ENCODE data around the gene HES4.

Gene HES4

DNA sequence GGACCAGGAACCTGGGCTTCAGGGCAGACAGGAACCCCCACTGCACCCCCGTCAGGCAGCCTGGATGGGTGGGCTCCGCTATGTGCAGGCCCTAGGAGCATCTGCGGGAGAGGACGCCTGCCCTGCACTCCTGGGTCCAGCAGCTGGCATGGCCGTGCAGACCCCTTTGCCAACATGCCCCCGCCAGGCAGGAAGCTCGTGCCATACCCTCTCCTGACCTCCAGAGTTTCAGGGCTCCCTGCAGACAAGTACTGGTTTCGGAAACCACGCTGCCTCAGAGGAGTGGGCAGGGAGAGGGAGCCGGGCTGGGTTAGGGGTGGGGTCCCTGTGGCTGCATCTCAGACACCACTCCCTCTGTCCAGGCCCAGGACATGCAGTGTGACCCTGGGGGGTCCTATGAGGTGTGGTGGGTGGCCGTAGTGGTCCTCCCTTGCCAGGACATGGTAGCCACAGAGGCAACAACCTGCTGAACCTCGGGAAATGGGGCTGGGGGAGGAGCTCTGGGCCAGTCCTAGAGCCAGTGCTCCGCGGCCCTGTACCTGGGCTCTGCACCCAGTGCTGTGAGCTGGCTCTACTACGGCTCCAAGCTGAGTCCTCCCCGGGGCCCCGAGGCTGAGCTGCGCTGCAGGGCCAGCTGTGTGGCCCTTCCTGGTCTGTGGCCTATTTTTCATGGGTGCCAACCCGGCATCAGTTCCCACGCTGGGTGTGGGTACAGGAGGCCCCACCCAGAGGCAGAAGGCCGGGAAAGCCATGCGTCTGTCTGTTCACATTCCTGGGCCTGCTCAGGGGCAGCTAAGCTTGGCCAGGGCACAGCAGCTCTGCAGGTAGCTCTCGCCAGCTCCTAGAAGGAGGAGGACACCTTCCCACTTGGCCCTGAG is 32.2 kb downstream of the HES4 start:
- no peak for DNase-seq
- TF ChIP-seq GATA1 (IDR thresholded peaks at IDR 0.05; ENCODE audit: low read depth, low read length) (no peak), POLR2A (IDR thresholded peaks at IDR 0.05; ENCODE audit: low read length) (no peak)

GRCh38 chr1:966704-967300 is 33.1 kb downstream of the HES4 start:
- DNase-seq, result peak; percentile 41 to 68
- TF ChIP-seq POLR2A (IDR thresholded peaks at IDR 0.05; ENCODE audit: low read length) (no peak), GATA1 (IDR thresholded peaks at IDR 0.05; ENCODE audit: low read depth, low read length) (no peak)

DNA sequence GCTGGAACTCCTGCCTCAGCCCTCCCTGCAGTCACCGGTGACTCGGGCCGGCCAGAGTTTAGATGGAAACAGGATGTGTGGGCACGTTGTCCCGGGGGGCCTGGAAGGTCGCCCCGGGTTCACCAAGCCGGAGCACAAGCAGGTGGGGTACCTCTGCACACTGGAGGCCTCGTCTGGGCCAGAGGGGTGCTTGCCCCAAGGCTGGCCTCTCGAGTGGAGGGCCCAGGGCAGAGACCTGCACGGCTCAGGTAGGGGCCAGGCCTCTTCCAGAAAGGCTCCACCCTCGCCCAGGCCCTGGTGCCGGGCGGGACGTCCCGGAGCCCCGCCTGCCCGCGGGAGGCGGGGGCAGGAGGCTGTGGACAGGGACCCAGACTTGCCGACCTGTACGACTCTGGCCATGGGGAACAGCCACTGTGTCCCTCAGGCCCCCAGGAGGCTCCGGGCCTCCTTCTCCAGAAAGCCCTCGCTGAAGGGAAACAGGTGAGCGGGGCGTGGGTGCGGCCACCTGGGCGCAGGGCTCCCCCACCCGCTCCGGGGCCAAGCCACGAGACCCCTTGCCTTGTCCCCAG is 33.7 kb downstream of the HES4 start, which contains the start of gene PLEKHN1:
Gene PLEKHN1, plus strand, starts transcription at position 348 of the 569 bp plus-strand sequence. Its CDS starts 50 bp downstream, at position 398.
- TF ChIP-seq GATA1 (IDR thresholded peaks at IDR 0.05; ENCODE audit: low read depth, low read length) (no peak), POLR2A (IDR thresholded peaks at IDR 0.05; ENCODE audit: low read length) (no peak)
- DNase-seq, result no peak

GRCh38 chr1:965526-966134 is 34.3 kb downstream of the HES4 start:
- no peak for DNase-seq
- TF ChIP-seq POLR2A (IDR thresholded peaks at IDR 0.05; ENCODE audit: low read length), result no peak
- no peak for TF ChIP-seq GATA1 (IDR thresholded peaks at IDR 0.05; ENCODE audit: low read depth, low read length)

- no peak for DNase-seq
- no peak for TF ChIP-seq POLR2A (IDR thresholded peaks at IDR 0.05; ENCODE audit: low read length)
- TF ChIP-seq GATA1 (IDR thresholded peaks at IDR 0.05; ENCODE audit: low read depth, low read length), result no peak
Measured at GRCh38 chr1:964691-965525, 35.0 kb downstream of the HES4 start.

GRCh38 chr1:963746-964525 is 36.0 kb downstream of the HES4 start:
- no peak for DNase-seq
- TF ChIP-seq POLR2A (IDR thresholded peaks at IDR 0.05; ENCODE audit: low read length), result no peak
- no peak for TF ChIP-seq GATA1 (IDR thresholded peaks at IDR 0.05; ENCODE audit: low read depth, low read length)

DNA sequence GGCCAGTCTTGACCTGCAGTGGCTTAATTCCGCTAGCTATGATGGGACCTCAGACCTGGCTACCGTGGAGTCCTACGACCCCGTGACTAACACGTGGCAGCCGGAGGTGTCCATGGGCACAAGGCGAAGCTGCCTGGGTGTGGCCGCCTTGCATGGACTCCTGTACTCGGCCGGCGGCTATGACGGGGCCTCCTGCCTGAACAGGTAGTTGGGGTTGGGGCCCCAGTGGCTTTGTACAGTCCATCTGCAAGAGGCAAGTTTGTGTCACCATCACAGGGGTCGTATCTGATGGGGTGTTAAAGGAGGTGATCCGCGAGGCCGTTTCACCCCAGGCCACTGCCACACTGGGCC is 36.6 kb downstream of the HES4 start:
- TF ChIP-seq POLR2A (IDR thresholded peaks at IDR 0.05; ENCODE audit: low read length) (no peak), GATA1 (IDR thresholded peaks at IDR 0.05; ENCODE audit: low read depth, low read length) (no peak)
- no peak for DNase-seq

DNA sequence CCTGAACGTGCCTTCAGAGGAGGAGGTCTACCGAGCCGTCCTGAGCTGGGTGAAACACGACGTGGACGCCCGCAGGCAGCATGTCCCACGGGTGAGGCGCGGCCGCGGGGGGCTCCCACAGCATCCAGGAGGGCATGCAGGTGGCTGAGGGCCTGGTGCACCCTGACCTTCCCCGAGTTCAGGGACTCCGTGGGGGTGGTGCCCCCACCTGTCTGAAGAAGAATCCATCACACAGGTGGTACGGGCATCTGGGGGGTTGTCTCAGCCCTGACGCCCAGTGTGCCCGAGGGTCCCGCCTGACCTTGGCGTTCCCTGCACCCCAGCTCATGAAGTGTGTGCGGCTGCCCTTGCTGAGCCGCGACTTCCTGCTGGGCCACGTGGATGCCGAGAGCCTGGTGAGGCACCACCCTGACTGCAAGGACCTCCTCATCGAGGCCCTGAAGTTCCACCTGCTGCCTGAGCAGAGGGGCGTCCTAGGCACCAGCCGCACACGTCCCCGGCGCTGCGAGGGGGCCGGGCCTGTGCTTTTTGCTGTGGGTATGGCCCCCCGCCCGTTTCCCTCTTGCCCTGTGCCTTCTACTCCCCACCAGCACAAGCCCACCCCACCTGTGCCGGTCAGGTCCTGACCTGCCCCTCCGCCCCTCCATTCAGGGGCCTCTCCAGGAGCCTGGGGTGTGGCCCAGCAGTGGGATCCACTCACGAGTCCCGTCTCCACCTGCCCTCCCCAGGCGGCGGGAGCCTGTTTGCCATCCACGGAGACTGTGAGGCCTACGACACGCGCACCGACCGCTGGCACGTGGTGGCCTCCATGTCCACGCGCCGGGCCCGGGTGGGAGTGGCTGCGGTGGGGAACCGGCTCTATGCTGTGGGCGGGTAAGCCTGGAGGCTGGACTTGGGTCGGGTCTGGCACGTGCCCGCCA is 37.3 kb downstream of the HES4 start:
- DNase-seq, result no peak
- TF ChIP-seq GATA1 (IDR thresholded peaks at IDR 0.05; ENCODE audit: low read depth, low read length) (no peak), POLR2A (IDR thresholded peaks at IDR 0.05; ENCODE audit: low read length) (no peak)

- TF ChIP-seq POLR2A (IDR thresholded peaks at IDR 0.05; ENCODE audit: low read length), result no peak
- peak; percentile 28 to 34 for DNase-seq
Measured at GRCh38 chr1:961132-961669, 38.7 kb downstream of the HES4 start.

DNA sequence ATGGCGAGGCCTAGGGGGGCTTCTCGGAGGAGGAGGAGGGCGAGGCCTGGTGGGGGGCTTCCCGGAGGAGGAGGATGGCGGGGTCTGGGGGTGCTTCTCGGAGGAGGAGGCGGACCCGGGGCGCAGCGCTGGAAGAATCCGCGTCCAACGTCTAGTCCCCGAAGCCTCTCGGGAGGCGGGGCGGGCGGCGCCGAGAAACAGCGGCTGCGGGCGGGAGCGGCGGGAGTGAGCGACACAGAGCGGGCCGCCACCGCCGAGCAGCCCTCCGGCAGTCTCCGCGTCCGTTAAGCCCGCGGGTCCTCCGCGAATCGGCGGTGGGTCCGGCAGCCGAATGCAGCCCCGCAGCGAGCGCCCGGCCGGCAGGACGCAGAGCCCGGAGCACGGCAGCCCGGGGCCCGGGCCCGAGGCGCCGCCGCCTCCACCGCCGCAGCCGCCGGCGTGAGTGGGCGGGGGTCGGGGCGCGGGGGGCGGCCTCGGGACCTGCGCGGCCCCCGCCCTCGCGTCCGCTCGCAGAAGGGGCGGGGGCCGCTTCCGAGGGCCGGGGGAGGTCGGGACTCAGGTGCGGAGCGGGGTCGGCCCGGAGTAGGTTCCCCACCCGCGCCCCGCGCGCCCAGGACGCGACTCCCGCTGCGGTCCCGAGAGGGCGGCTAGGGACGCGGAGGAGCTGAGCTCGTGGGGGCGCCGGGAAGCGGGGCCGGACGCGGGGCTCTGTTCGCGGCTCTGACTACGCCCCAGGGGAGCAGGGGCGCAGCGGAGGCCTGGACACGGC is 39.4 kb downstream of the HES4 start, which contains the start of gene KLHL17:
Gene KLHL17, plus strand, starts transcription at position 222 of the 769 bp plus-strand sequence. Its CDS starts 110 bp downstream, at position 332.
- peak; percentile 79 to 87 for DNase-seq
- TF ChIP-seq POLR2A (IDR thresholded peaks at IDR 0.05; ENCODE audit: low read length) (no peak), GATA1 (IDR thresholded peaks at IDR 0.05; ENCODE audit: low read depth, low read length) (no peak)
